HepG2 (cell line): ENCODE measurements around the gene ARCN1. TPM values are rescaled to one million over a fixed set of nuclear protein-coding genes. Genes with fewer than 3 reads are reported as not detected.
A peak's percentile ranks its signal among the peaks of the same experiment; 100 is the strongest.

Experiments
- ATAC-seq: fragments of 200-7000 bp; cut with Tn5 transposase; 3 replicates; pipeline ENCODE4 v1.9.1; 2020; ENCODE audit warnings: mild to moderate bottlenecking, moderate library complexity
- BruUV-seq: library from RNA; stranded (reverse); fragments of 400-500 nt; replicated peaks from 2 replicates; lab custom pipeline; 2021; lab: Mats Ljungman, UMichigan
- CTCF ChIA-PET: fragments of 300-600 bp; formaldehyde crosslinking; extraction: SDS; loops from one replicate; lab custom pipeline; 2021; ENCODE audit warnings: low total read pairs, inconsistent platforms, low intra/inter-chr PET ratio; lab: Yijun Ruan, JAX
- POLR2A ChIA-PET: fragments of 350-600 bp; sonication (Branson Sonifier 250); formaldehyde crosslinking; loops from one replicate; lab custom pipeline; 2020; ENCODE audit warnings: antibody characterized with exemption, inconsistent platforms; lab: Yijun Ruan, JAX
- DNase-seq: peaks from one replicate; pipeline ENCODE4 v3.0.0-alpha.2; 2015; ENCODE audit warnings: low spot score
- FAIRE-seq: peaks from 3 replicates; lab custom pipeline; 2011; peaks lifted over from hg19 to GRCh38; lab: Jason Lieb, UNC
- H2AFZ ChIP-seq: one replicate; pipeline ENCODE4 v1.6.1; 2011; ENCODE audit warnings: low read length, inconsistent platforms
- H3K27ac ChIP-seq: fragments of 300-600 bp; 3 replicates; pipeline ENCODE4 v1.8.0; 2011; ENCODE audit warnings: mixed run types, mild to moderate bottlenecking, mixed read lengths, low read length, inconsistent platforms; ENCODE audit not compliant: insufficient read depth; ENCODE audit errors: extremely low read length
- H3K27me3 ChIP-seq, 2 experiments: fragments of 200-600 bp in 1 of 2; 2 replicates in 1 of 2; 3 replicates in 1 of 2; pipeline versions ENCODE4 v1.6.0 to v1.8.0; 2011; ENCODE audit warnings: low read length in 2 of 2, mild to moderate bottlenecking in 2 of 2, moderate library complexity in 2 of 2, inconsistent platforms in 1 of 2; ENCODE audit not compliant: insufficient read depth in 2 of 2, control insufficient read depth in 1 of 2
- H3K36me3 ChIP-seq, 2 experiments: fragments of 200-600 bp in 1 of 2; replicated peaks in 1 of 2; 2 replicates in 1 of 2; 3 replicates in 1 of 2; pipeline versions ENCODE4 v1.5.1 to v1.8.0; 2011; ENCODE audit warnings: low read length in 2 of 2, inconsistent platforms in 1 of 2; ENCODE audit not compliant: insufficient read depth in 2 of 2, control insufficient read depth in 1 of 2
- H3K4me1 ChIP-seq: 2 replicates; pipeline ENCODE4 v1.5.1; 2012; ENCODE audit warnings: low read length, inconsistent platforms; ENCODE audit not compliant: insufficient read depth
- H3K4me2 ChIP-seq: 2 replicates; pipeline ENCODE4 v1.6.0; 2011; ENCODE audit warnings: low read depth, low read length, inconsistent platforms
- H3K4me3 ChIP-seq, 3 experiments: fragments of 200-600 bp in 1 of 3; sonication (generic), shearing (Covaris generic) in 1 of 3; replicated peaks in 1 of 3; 2 replicates each; pipeline ENCODE4 v1.5.1; 2011 to 2016; ENCODE audit warnings: low read length in 3 of 3, inconsistent platforms in 2 of 3, low read depth in 2 of 3, mild to moderate bottlenecking in 2 of 3, control low read depth in 1 of 3, mixed read lengths in 1 of 3; ENCODE audit not compliant: insufficient read depth in 1 of 3
- H3K79me2 ChIP-seq: one replicate; pipeline ENCODE4 v1.6.1; 2011; ENCODE audit warnings: low read length, inconsistent platforms; ENCODE audit not compliant: insufficient read depth
- H3K9ac ChIP-seq: 2 replicates; pipeline ENCODE4 v1.6.0; 2011; ENCODE audit warnings: mild to moderate bottlenecking, low read depth, low read length, inconsistent platforms; ENCODE audit not compliant: insufficient read depth
- H3K9me3 ChIP-seq: 2 replicates; pipeline ENCODE4 v1.5.1; 2012; ENCODE audit warnings: mild to moderate bottlenecking, low read length
- H4K20me1 ChIP-seq: 2 replicates; pipeline ENCODE4 v1.6.0; 2011; ENCODE audit warnings: inconsistent platforms, mild to moderate bottlenecking, low read length, moderate library complexity; ENCODE audit not compliant: insufficient read depth
- ARID2 ChIP-seq: sonication (generic); formaldehyde crosslinking; IDR thresholded peaks from 2 replicates; pipeline ENCODE4 v1.8.1; 2022; ENCODE audit warnings: mild to moderate bottlenecking, missing genetic modification reagents, borderline replicate concordance
- BHLHE40 ChIP-seq: IDR thresholded peaks from 2 replicates; pipeline ENCODE4 v1.6.1; 2011; ENCODE audit warnings: low read length, improper control_type of control experiment
- CEBPB ChIP-seq: IDR thresholded peaks from 2 replicates; pipeline ENCODE4 v1.6.1; 2011; ENCODE audit warnings: low read depth, low read length, improper control_type of control experiment, borderline replicate concordance
- CEBPG ChIP-seq: IDR thresholded peaks from 2 replicates; pipeline ENCODE4 v1.6.1; 2016
- ELF3 ChIP-seq: IDR thresholded peaks from 2 replicates; pipeline ENCODE4 v1.6.1; 2016; ENCODE audit warnings: missing genetic modification reagents, missing compliant biosample characterization
- EP300 ChIP-seq, 3 experiments: sonication (generic) in 1 of 3; formaldehyde crosslinking in 1 of 3; IDR thresholded peaks; 2 replicates each; pipeline versions ENCODE4 v1.5.1 to v1.6.1; 2011 to 2020; ENCODE audit warnings: low read depth in 2 of 3, low read length in 2 of 3, borderline replicate concordance in 1 of 3, improper control_type of control experiment in 1 of 3, mild to moderate bottlenecking in 1 of 3, missing genetic modification reagents in 1 of 3, moderate library complexity in 1 of 3
- FOSL2 ChIP-seq: sonication (generic); formaldehyde crosslinking; IDR thresholded peaks from 2 replicates; pipeline ENCODE4 v1.4.0; 2020; ENCODE audit warnings: missing genetic modification reagents
- HIVEP1 ChIP-seq: sonication (generic); formaldehyde crosslinking; IDR thresholded peaks from 2 replicates; pipeline ENCODE4 v1.4.0; 2020; ENCODE audit warnings: mild to moderate bottlenecking, missing genetic modification reagents
- HNRNPH1 ChIP-seq: fragments of 200-400 bp; formaldehyde crosslinking; optimal IDR thresholded peaks from 2 replicates; pipeline ENCODE3; 2017; ENCODE audit warnings: mild to moderate bottlenecking, low read depth, low read length
- MXI1 ChIP-seq: IDR thresholded peaks from 3 replicates; pipeline ENCODE4 v1.6.1; 2012; ENCODE audit warnings: low read depth, low read length, inconsistent platforms, borderline replicate concordance
- NFKB2 ChIP-seq: sonication (generic); formaldehyde crosslinking; IDR thresholded peaks from 2 replicates; pipeline ENCODE4 v1.4.0; 2020; ENCODE audit warnings: missing genetic modification reagents, borderline replicate concordance
- RARA ChIP-seq: IDR thresholded peaks from 2 replicates; pipeline ENCODE4 v1.6.1; 2016; ENCODE audit warnings: missing genetic modification reagents, missing compliant biosample characterization
- RBFOX2 ChIP-seq: fragments of 200-400 bp; formaldehyde crosslinking; IDR thresholded peaks from 2 replicates; pipeline ENCODE4 v1.6.1; 2017; ENCODE audit warnings: low read depth, mild to moderate bottlenecking, low read length
- SALL1 ChIP-seq: sonication (generic); formaldehyde crosslinking; IDR thresholded peaks from 2 replicates; pipeline ENCODE4 v1.8.0; 2022; ENCODE audit warnings: mild to moderate bottlenecking, missing genetic modification reagents
- SAP130 ChIP-seq: IDR thresholded peaks from 2 replicates; pipeline ENCODE4 v1.6.1; 2016; ENCODE audit warnings: low read depth
- SYNCRIP ChIP-seq: fragments of 200-400 bp; formaldehyde crosslinking; IDR thresholded peaks from 2 replicates; pipeline ENCODE4 v1.6.1; 2018; ENCODE audit warnings: mild to moderate bottlenecking, low read depth, low read length; ENCODE audit not compliant: insufficient read depth
- UBTF ChIP-seq: sonication (generic); formaldehyde crosslinking; IDR thresholded peaks from 2 replicates; pipeline ENCODE4 v1.4.0; 2020; ENCODE audit warnings: mild to moderate bottlenecking, missing genetic modification reagents
- ZNF230 ChIP-seq: sonication (generic); formaldehyde crosslinking; IDR thresholded peaks from 2 replicates; pipeline ENCODE4 v1.4.0; 2020; ENCODE audit warnings: mild to moderate bottlenecking, missing genetic modification reagents
- ZNF274 ChIP-seq: sonication (generic); formaldehyde crosslinking; IDR thresholded peaks from 2 replicates; pipeline ENCODE4 v1.5.1; 2020; ENCODE audit warnings: mild to moderate bottlenecking, missing genetic modification reagents
- ZSCAN30 ChIP-seq: sonication (generic); formaldehyde crosslinking; IDR thresholded peaks from 2 replicates; pipeline ENCODE4 v1.5.0; 2020; ENCODE audit warnings: mild to moderate bottlenecking, missing genetic modification reagents
- ZSCAN31 ChIP-seq: sonication (generic); formaldehyde crosslinking; IDR thresholded peaks from 2 replicates; pipeline ENCODE4 v1.5.0; 2020; ENCODE audit warnings: low read depth, mild to moderate bottlenecking, missing genetic modification reagents
- WGBS: methylation state at CpG from one replicate; pipeline ENCODE4 v1.1.6; 2017; ENCODE audit warnings: low lambda C conversion rate; 5-methylcytosine and 5-hydroxymethylcytosine counted together
- in situ Hi-C: cut with HindIII; loops from 2 replicates; pipeline ENCODE4 v1.10.0; 2017; ENCODE audit warnings: low pct_unique_long_range_greater_than_20kb; ENCODE audit not compliant: extremely low pct_ligation_motif_present
- intact Hi-C: fragments of 100-400 bp; cut with micrococcal nuclease; formaldehyde crosslinking; loops from one replicate; pipeline ENCODE4 v1.10.0; 2022; ENCODE audit not compliant: unreplicated experiment
- polyA plus RNA-seq, 8 experiments: library from polyadenylated mRNA; depleted of rRNA in 3 of 8; stranded (reverse) in 7 of 8; unstranded in 1 of 8; fragments of >200 nt; fragmentation: Illumina TruSeq in 4 of 8; extraction: Trizol in 4 of 8; gene quantifications; 2 replicates each; pipeline versions ENCODE4 v1.2.1 to v1.2.3, GENCODE V29; 2011 to 2016; ENCODE audit warnings: low read depth in 4 of 8, missing spikeins in 1 of 8, mixed read lengths in 1 of 8; ENCODE audit not compliant: insufficient read depth in 1 of 8
- total RNA-seq, 5 experiments: library from RNA; depleted of rRNA; stranded (reverse); fragments of >200 nt; fragmentation: Illumina TruSeq; extraction: Trizol; gene quantifications; 2 replicates each; pipeline ENCODE4 v1.2.3, GENCODE V29; 2016; ENCODE audit warnings: low read depth in 1 of 5
- TF ChIP-seq, protein P1 (sequence below): sonication (generic); formaldehyde crosslinking; IDR thresholded peaks from 2 replicates; pipeline ENCODE4 v1.5.0; 2020; ENCODE audit warnings: missing genetic modification reagents, mild to moderate bottlenecking, borderline replicate concordance
- TF ChIP-seq, protein P2 (sequence below): sonication (generic); formaldehyde crosslinking; IDR thresholded peaks from 2 replicates; pipeline ENCODE4 v1.5.0; 2020; ENCODE audit warnings: missing genetic modification reagents, mild to moderate bottlenecking, borderline replicate concordance

Gene ARCN1
- total and polyA plus RNA-seq, 2 of the 13 experiments (the other 11 are each of a cell fraction or from before 2014, with no cell fraction given): 148 to 200 TPM

- no peak for FAIRE-seq
- H3K4me2 ChIP-seq: no peak overlapping the region
- 82% methylated on average over 5 of the region's 5 CpGs for WGBS
- H3K4me3 ChIP-seq: no peak overlapping the region
- peaks cover 33% of the 10 kb centered on the region for H3K4me1 ChIP-seq
- H3K79me2 ChIP-seq: no peaks in the 10 kb centered on the region
- no peaks in the 10 kb centered on the region for H3K36me3 ChIP-seq
- ChIA-PET POLR2A (interaction anchor here (0.6 kb wide), 1 partner anchor 134 kb away, joined by 3 read pairs; no protein-coding TSS in a partner anchor), CTCF (no interaction called here)
- no peaks in the 10 kb centered on the region for H3K27me3 ChIP-seq
- peak; percentile 9; the same call in 2 of the 3 replicates for ATAC-seq
- no peak overlapping the region for H3K9ac ChIP-seq
- H3K9me3 ChIP-seq: no peaks in the 10 kb centered on the region
- BruUV-seq: no TSS peak
- H4K20me1 ChIP-seq: no peaks in the 10 kb centered on the region
- H2AFZ ChIP-seq: no peak overlapping the region
- peak; percentile 32 for DNase-seq
- intact Hi-C loops (loop anchor here (2.0 kb wide), 1 partner anchor 30 kb away; no protein-coding TSS in a partner anchor), in situ Hi-C loops (no loop called here)
- no peak overlapping the region for H3K27ac ChIP-seq
- TF ChIP-seq SALL1 (CRISPR knock-in tag): 0 out of 2 replicates have a peak, but pooled peaks have one; percentile 23
- TF ChIP-seq UBTF (CRISPR knock-in tag): no peak
- TF ChIP-seq ZSCAN31 (CRISPR knock-in tag): no peak
- TF ChIP-seq BHLHE40: peak; percentile 45; the same call in 1 of the 2 replicates
- TF ChIP-seq HIVEP1: no peak
- no peak for TF ChIP-seq NFKB2 (CRISPR knock-in tag)
- TF ChIP-seq, protein P1, sequence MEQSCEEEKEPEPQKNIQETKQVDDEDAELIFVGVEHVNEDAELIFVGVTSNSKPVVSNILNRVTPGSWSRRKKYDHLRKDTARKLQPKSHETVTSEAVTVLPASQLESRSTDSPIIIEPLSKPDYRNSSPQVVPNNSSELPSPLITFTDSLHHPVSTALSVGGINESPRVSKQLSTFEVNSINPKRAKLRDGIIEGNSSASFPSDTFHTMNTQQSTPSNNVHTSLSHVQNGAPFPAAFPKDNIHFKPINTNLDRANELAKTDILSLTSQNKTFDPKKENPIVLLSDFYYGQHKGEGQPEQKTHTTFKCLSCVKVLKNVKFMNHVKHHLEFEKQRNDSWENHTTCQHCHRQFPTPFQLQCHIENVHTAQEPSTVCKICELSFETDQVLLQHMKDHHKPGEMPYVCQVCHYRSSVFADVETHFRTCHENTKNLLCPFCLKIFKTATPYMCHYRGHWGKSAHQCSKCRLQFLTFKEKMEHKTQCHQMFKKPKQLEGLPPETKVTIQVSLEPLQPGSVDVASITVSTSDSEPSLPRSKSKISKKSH: no peak
- TF ChIP-seq SAP130 (CRISPR knock-in tag): peak; percentile 40; the same call in 1 of the 2 replicates
- TF ChIP-seq RBFOX2: no peak
- no peak for TF ChIP-seq ZNF230 (CRISPR knock-in tag)
- no peak for TF ChIP-seq ELF3 (CRISPR knock-in tag)
- TF ChIP-seq ARID2: no peak
- TF ChIP-seq, protein P2, sequence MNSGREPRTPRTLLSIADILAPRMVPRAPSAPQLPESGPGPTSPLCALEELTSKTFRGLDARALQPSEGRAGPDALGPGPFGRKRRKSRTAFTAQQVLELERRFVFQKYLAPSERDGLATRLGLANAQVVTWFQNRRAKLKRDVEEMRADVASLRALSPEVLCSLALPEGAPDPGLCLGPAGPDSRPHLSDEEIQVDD (CRISPR knock-in tag): no peak
- peak; percentile 76 for TF ChIP-seq CEBPB
- TF ChIP-seq FOSL2 (CRISPR knock-in tag): peak; percentile 86
- no peak for TF ChIP-seq EP300 (IDR thresholded peaks at IDR 0.05; ENCODE audit: low read depth in 2 of 2, low read length in 2 of 2)
- TF ChIP-seq EP300 (CRISPR knock-in tag; IDR thresholded peaks at IDR 0.05; ENCODE audit: borderline replicate concordance): no peak
- TF ChIP-seq HNRNPH1: no peak
- TF ChIP-seq RARA: 0 out of 2 replicates have a peak, but pooled peaks have one; percentile 11
- no peak for TF ChIP-seq ZNF274 (CRISPR knock-in tag)
- no peak for TF ChIP-seq ZSCAN30 (CRISPR knock-in tag)
- TF ChIP-seq SYNCRIP: no peak
- TF ChIP-seq CEBPG (CRISPR knock-in tag): peak; percentile 65
- TF ChIP-seq MXI1: peak; percentile 37; the same call in 1 of the 3 replicates
Observed at GRCh38 chr11:118536726-118537125, 35.5 kb upstream of the ARCN1 start.
